ENCODE results near the gene CHCHD3.

Gene CHCHD3

DNA sequence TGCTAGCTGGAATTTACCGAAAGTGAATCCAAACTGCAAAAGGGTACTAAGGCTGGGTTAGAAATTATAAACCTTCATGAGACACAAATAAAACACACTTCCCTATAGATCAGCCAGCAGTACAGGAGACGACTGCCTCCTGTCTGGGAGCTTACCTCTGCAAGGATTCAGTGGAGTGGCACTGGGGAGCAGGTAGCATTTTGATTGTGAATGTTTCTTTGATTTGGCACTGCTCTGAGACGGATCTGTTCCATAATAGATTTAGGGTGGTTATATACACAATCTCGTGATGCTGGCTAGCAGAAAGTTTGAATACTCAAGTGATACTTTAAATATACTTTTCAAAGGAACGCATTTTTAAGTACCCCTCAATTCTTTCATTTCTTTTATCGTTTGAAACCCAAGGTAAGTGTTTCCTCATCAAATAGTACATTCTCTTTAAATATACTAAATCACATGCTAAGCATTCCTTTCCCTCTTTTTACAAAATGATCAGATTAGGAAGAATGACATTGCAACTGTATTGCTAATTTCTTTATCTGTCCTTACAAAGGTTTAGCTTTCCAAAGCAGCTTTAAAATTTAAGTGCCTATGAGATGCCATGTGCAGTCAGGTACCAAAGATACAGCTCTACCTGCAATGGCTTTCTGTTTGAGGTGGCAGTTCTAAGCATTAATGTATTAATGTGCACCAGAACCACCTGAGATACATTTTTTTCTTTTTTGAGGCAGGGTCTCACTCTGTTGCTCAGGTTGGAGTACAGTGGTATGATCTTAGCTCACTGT, 20.6 kb upstream of the CHCHD3 start:
- no peak for TF ChIP-seq ZNF274 (IDR thresholded peaks at IDR 0.05; ENCODE audit: low read depth, low read length)
- no peak overlapping the region for H3K4me3 ChIP-seq (ENCODE audit: low read length)

- TF ChIP-seq ZNF274 (IDR thresholded peaks at IDR 0.05; ENCODE audit: low read depth, low read length) = no peak
- H3K4me3 ChIP-seq (ENCODE audit: low read length) = no peak overlapping the region
Observed at GRCh38 chr7:133099633-133100286, 17.9 kb upstream of the CHCHD3 start.

DNA sequence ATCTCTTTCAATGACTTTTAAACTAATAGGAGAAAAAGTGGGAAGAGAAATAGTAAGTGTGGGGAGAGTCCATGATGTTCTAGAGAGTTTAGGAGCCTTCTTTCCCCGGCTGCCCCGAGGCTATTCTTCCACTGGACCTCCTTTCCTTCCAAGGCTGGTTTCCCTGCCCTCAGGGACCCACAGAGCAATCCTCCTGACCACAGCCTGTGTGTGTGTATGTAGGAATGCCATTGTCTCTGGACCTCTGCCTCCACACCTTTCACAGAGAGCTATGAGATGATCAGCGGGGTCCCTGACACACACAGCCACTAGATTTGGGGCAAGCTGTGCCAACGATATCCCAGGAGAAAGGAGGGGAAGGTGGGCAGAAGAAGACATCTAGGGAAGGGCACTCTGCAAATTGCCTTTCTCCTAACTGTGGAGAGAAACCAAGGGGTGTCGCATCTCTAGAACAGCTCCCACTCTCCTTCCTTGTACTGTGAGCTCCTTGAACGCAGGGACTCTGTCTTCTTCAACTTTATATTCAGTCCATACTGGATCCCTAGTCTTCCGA, 13.3 kb upstream of the CHCHD3 start:
- H3K4me3 ChIP-seq (ENCODE audit: low read length) = no peak overlapping the region

GRCh38 chr7:133091943-133092464, 10.1 kb upstream of the CHCHD3 start:
- no peak overlapping the region for H3K4me3 ChIP-seq (ENCODE audit: low read length)
- no peak for TF ChIP-seq ZNF274 (IDR thresholded peaks at IDR 0.05; ENCODE audit: low read depth, low read length)

More for the DNA sequence above, 13.3 kb upstream of the CHCHD3 start:
- TF ChIP-seq ZNF274 (IDR thresholded peaks at IDR 0.05; ENCODE audit: low read depth, low read length) = no peak

- H3K4me3 ChIP-seq (ENCODE audit: low read length) = no peak overlapping the region
- no peak for TF ChIP-seq ZNF274 (IDR thresholded peaks at IDR 0.05; ENCODE audit: low read depth, low read length)
Observed at GRCh38 chr7:133082390-133082766, 488 bp upstream of the CHCHD3 start.

DNA sequence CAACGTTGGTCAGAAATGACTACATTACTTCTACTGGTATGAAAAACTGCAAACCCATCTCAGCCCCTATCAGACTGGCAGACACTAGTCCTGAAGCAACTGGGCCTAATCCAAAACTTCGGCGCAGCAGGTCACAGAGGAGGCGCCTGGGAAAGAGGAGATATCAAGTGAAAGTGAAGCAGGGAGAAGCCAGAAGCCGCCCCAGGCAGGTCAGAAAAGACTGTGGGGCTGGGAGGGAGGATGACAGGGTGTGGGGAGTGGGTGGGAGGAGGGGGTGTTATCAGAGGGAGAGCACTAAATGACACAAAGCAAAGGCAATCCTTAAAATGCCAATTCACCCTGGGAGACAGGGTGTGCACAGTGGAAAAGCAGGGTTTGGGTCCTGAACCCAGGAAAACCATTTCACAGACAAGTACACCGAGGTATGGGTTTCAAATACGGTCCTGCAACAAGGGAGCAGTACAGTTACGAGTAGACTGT, 731 bp downstream of the CHCHD3 start:
- peak overlapping the region; percentile 94 for H3K4me3 ChIP-seq (ENCODE audit: low read length)
- TF ChIP-seq ZNF274 (IDR thresholded peaks at IDR 0.05; ENCODE audit: low read depth, low read length) = no peak

DNA sequence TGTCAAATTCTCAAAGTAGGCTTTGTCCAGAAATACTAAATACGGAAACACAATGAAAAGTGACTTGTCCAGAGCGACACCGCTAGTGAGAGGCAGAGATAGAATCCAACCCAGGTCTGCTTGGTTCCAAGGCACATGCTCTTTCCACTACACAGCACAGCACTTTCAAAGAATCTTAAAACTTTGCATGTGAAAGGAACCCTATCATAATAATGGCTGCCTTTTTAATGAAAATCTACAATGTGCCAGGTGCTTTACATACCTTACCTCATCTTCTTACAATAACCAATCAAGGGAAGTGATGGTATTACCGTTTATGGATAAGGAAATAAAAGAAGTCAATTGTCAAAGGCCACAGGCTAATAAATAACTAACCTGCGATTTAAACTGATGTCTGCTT, 2.6 kb downstream of the CHCHD3 start:
- no peak overlapping the region for H3K4me3 ChIP-seq (ENCODE audit: low read length)
- no peak for TF ChIP-seq ZNF274 (IDR thresholded peaks at IDR 0.05; ENCODE audit: low read depth, low read length)

GRCh38 chr7:133077394-133077793, 4.5 kb downstream of the CHCHD3 start:
- no peak overlapping the region for H3K4me3 ChIP-seq (ENCODE audit: low read length)
- TF ChIP-seq ZNF274 (IDR thresholded peaks at IDR 0.05; ENCODE audit: low read depth, low read length) = no peak

DNA sequence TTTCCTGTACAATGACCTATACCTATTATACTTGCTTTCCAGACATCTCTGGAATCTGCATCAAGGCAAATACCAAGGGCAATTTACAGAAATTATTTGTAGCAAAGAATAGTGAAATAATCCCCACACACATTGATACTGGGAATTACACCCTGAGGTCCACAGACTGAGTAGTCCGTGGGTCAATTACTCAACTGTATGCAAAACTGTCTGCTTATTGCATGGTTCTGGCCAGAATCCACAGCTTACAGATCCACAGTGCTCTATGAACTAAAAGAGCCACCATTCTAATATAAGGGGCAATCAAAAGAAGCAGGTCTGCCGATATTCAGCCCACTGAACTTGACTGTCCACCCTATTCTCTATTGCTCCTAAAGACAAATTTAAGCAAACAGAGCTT, 5.7 kb downstream of the CHCHD3 start:
- TF ChIP-seq ZNF274 (IDR thresholded peaks at IDR 0.05; ENCODE audit: low read depth, low read length) = no peak
- H3K4me3 ChIP-seq (ENCODE audit: low read length) = no peak overlapping the region

- no peak overlapping the region for H3K4me3 ChIP-seq (ENCODE audit: low read length)
- TF ChIP-seq ZNF274 (IDR thresholded peaks at IDR 0.05; ENCODE audit: low read depth, low read length) = no peak
Observed at GRCh38 chr7:133071506-133071905, 10.4 kb downstream of the CHCHD3 start.

DNA sequence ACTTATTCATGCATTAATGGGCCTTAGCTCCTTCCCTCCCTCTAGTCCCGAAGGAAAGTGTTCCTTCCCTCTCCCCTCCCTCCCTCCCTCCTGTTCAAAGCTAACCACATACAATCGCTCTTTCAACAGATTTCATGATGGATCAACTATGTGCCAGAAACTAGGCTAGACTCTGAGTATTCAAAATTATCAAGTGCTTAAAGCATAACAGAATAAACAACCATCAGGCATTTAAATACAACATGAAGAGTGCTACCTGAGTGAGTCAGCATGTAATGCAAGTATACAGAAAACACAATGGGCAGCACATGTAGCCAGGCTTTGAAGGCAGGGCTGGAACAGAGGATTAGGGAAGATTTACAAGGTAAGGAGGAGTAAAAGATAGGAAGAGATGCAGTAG, 11.3 kb downstream of the CHCHD3 start:
- no peak for TF ChIP-seq ZNF274 (IDR thresholded peaks at IDR 0.05; ENCODE audit: low read depth, low read length)

DNA sequence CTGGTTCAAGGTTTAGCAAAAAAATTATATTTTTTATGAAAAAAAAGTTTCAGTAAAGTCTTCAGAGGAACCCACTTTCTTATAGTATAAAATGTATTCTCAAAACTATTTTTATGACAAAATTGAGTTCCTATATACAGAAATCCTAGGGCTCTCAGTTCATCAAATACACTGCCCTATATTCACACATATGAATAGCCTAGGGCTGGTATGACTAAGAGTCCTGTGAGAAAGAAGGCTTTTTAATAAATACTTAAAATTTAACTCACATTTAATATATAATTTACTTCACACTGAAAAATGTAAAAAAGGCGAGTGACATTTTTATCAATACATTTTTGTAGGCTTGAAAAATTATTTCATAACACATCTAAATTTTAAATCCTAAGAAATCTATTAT, 16.6 kb downstream of the CHCHD3 start:
- no peak for TF ChIP-seq ZNF274 (IDR thresholded peaks at IDR 0.05; ENCODE audit: low read depth, low read length)

More for the DNA sequence above, 11.3 kb downstream of the CHCHD3 start:
- no peak overlapping the region for H3K4me3 ChIP-seq (ENCODE audit: low read length)

DNA sequence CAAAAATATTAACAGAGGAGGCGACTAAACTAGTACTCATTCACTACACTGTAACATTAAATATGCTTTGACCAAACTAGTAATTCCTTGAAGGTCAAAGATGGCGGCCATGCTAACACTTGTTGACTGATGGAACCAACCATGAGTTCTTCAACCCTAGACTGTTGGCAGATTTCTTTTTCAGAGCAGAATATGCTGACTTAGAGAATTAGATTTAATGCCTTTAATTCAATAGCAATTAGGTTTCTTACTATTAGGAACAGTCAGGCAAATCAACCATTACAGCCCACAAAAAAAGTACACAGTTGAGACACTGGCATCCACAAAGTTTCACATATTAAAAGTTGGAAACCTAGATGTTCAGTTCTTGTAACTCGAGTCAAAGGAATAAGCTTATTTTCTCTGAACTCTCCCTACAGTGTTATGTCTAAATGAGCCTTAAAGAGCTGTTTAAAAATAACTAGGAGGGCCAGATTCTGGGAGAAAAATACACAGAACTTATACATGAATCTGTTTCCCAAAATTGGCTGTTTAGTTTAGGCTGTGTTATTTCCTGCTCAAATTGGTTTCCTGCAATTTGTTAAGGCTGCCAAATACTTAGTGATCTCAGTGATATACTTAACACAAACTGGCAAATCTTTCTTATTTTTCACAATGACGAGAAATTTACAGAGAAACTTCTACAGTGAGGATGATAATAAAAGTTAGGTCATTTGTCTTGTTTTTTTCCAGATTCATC, 17.6 kb downstream of the CHCHD3 start:
- TF ChIP-seq ZNF274 (IDR thresholded peaks at IDR 0.05; ENCODE audit: low read depth, low read length) = no peak
- no peak overlapping the region for H3K4me3 ChIP-seq (ENCODE audit: low read length)

More for the DNA sequence above, 16.6 kb downstream of the CHCHD3 start:
- H3K4me3 ChIP-seq (ENCODE audit: low read length) = no peak overlapping the region

- TF ChIP-seq ZNF274 (IDR thresholded peaks at IDR 0.05; ENCODE audit: low read depth, low read length) = no peak
- no peak overlapping the region for H3K4me3 ChIP-seq (ENCODE audit: low read length)
Observed at GRCh38 chr7:133061792-133062191, 20.1 kb downstream of the CHCHD3 start.

Measured in GM08714 (cell line).